ENCODE data around the gene SALL1. TPM values are rescaled to one million over a fixed set of nuclear protein-coding genes. Genes with fewer than 3 reads are reported as not detected.

The SALL1 gene
- total RNA-seq, 1 experiment from 2014 or later: not detected

- no peaks in the 10 kb centered on the region for H3K4me1 ChIP-seq (ENCODE audit: control insufficient read depth, insufficient read depth, low read length)
- CTCF ChIA-PET: no interaction called here
- no peaks in the 10 kb centered on the region for H3K9me3 ChIP-seq (ENCODE audit: control insufficient read depth, insufficient read depth, low read depth, low read length)
- ATAC-seq: no peak
- H3K27me3 ChIP-seq (ENCODE audit: control insufficient read depth, insufficient read depth, low read length): no peaks in the 10 kb centered on the region
- intact Hi-C loops (cut with micrococcal nuclease; ENCODE audit: unreplicated experiment): no loop called here
- POLR2A ChIA-PET: no interaction called here
- BruUV-seq (replicated peaks): no TSS peak
- H3K36me3 ChIP-seq (ENCODE audit: control insufficient read depth, insufficient read depth, low read length): no peaks in the 10 kb centered on the region
- in situ Hi-C loops (cut with HindIII; ENCODE audit: low pct_unique_long_range_greater_than_20kb, low sequenced_read_pairs): no loop called here
- H3K4me3 ChIP-seq (ENCODE audit: low read depth in 2 of 2, low read length in 2 of 2): no peak overlapping the region
- no peak for DNase-seq (ENCODE audit: low read depth, low spot score)
- TF ChIP-seq, protein P1, sequence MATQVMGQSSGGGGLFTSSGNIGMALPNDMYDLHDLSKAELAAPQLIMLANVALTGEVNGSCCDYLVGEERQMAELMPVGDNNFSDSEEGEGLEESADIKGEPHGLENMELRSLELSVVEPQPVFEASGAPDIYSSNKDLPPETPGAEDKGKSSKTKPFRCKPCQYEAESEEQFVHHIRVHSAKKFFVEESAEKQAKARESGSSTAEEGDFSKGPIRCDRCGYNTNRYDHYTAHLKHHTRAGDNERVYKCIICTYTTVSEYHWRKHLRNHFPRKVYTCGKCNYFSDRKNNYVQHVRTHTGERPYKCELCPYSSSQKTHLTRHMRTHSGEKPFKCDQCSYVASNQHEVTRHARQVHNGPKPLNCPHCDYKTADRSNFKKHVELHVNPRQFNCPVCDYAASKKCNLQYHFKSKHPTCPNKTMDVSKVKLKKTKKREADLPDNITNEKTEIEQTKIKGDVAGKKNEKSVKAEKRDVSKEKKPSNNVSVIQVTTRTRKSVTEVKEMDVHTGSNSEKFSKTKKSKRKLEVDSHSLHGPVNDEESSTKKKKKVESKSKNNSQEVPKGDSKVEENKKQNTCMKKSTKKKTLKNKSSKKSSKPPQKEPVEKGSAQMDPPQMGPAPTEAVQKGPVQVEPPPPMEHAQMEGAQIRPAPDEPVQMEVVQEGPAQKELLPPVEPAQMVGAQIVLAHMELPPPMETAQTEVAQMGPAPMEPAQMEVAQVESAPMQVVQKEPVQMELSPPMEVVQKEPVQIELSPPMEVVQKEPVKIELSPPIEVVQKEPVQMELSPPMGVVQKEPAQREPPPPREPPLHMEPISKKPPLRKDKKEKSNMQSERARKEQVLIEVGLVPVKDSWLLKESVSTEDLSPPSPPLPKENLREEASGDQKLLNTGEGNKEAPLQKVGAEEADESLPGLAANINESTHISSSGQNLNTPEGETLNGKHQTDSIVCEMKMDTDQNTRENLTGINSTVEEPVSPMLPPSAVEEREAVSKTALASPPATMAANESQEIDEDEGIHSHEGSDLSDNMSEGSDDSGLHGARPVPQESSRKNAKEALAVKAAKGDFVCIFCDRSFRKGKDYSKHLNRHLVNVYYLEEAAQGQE (IDR thresholded peaks at IDR 0.05; ENCODE audit: insufficient read depth in 1 of 2, low read depth in 2 of 2, low read length in 1 of 2): no peak
- TF ChIP-seq CTCF (IDR thresholded peaks at IDR 0.05) (no peak), POLR2AphosphoS5 (IDR thresholded peaks at IDR 0.05; ENCODE audit: low read depth, low read length) (no peak), TCF7L2 (IDR thresholded peaks at IDR 0.05; ENCODE audit: low read depth, low read length) (no peak)
- no peak overlapping the region for H3K27ac ChIP-seq (ENCODE audit: low read length)
Measured at GRCh38 chr16:51184702-51185433, 33.8 kb upstream of the SALL1 start.

- Histone ChIP-seq H3K27me3 (ENCODE audit: control insufficient read depth, insufficient read depth, low read length) (no peaks in the 10 kb centered on the region), H3K9me3 (ENCODE audit: control insufficient read depth, insufficient read depth, low read depth, low read length) (no peaks in the 10 kb centered on the region), H3K27ac (ENCODE audit: low read length) (no peak overlapping the region), H3K36me3 (ENCODE audit: control insufficient read depth, insufficient read depth, low read length) (no peaks in the 10 kb centered on the region), H3K4me3 (ENCODE audit: low read depth in 2 of 2, low read length in 2 of 2) (no peak overlapping the region), H3K4me1 (ENCODE audit: control insufficient read depth, insufficient read depth, low read length) (no peaks in the 10 kb centered on the region)
- no peak for TF ChIP-seq CTCF (IDR thresholded peaks at IDR 0.05)
- TF ChIP-seq, protein P1 (IDR thresholded peaks at IDR 0.05; ENCODE audit: insufficient read depth in 1 of 2, low read depth in 2 of 2, low read length in 1 of 2): no peak
- TF ChIP-seq TCF7L2 (IDR thresholded peaks at IDR 0.05; ENCODE audit: low read depth, low read length): no peak
- TF ChIP-seq SIN3A (IDR thresholded peaks at IDR 0.05; ENCODE audit: borderline replicate concordance, insufficient read depth, low read depth, low read length): no peak
- no peak for TF ChIP-seq POLR2AphosphoS5 (IDR thresholded peaks at IDR 0.05; ENCODE audit: low read depth, low read length)
- ChIA-PET POLR2A (no interaction called here), CTCF (no interaction called here)
- no TSS peak for BruUV-seq (replicated peaks)
- in situ Hi-C loops (cut with HindIII; ENCODE audit: low pct_unique_long_range_greater_than_20kb, low sequenced_read_pairs) (no loop called here), intact Hi-C loops (cut with micrococcal nuclease; ENCODE audit: unreplicated experiment) (no loop called here)
- no peak for ATAC-seq
- no peak for DNase-seq (ENCODE audit: low read depth, low spot score)
Measured at GRCh38 chr16:51181503-51181811, 30.4 kb upstream of the SALL1 start.
